Muscle of leg (tissue), 11 donors: Measurements from ENCODE around the gene ANXA5. TPM values are rescaled to one million over a fixed set of nuclear protein-coding genes. Genes with fewer than 3 reads are reported as not detected.

Experiments
- DNase-seq: peaks from one replicate; pipeline ENCODE4 v3.0.0; 2013
- H3K27ac ChIP-seq: one replicate; pipeline ENCODE4 v1.5.1; 2013; ENCODE audit warnings: mild to moderate bottlenecking, low read length, control low read depth
- H3K27me3 ChIP-seq: one replicate; pipeline ENCODE4 v1.6.1; 2013; ENCODE audit warnings: low read length; ENCODE audit not compliant: control insufficient read depth, insufficient read depth
- H3K36me3 ChIP-seq: one replicate; pipeline ENCODE4 v1.6.1; 2013; ENCODE audit warnings: low read length; ENCODE audit not compliant: control insufficient read depth, insufficient read depth
- H3K4me1 ChIP-seq: one replicate; pipeline ENCODE4 v1.6.1; 2013; ENCODE audit warnings: low read length; ENCODE audit not compliant: control insufficient read depth, insufficient read depth
- H3K4me3 ChIP-seq: one replicate; pipeline ENCODE4 v1.5.1; 2013; ENCODE audit warnings: low read length, control low read depth
- H3K9me3 ChIP-seq: replicated peaks from 2 replicates; pipeline ENCODE4 v1.6.1; 2013; ENCODE audit warnings: low read depth, low read length; ENCODE audit not compliant: control insufficient read depth
- WGBS: methylation state at CpG from one replicate; pipeline ENCODE4 v1.1.5; 2013; ENCODE audit warnings: missing lambda C conversion rate; ENCODE audit not compliant: insufficient coverage; 5-methylcytosine and 5-hydroxymethylcytosine counted together
- polyA plus RNA-seq, 8 donors: library from polyadenylated mRNA; unstranded; fragments of 120-200 nt; gene quantifications; one replicate each; pipeline versions ENCODE4 v1.2.1 to v1.2.3, GENCODE V29; 2013; ENCODE audit warnings: inconsistent platforms in 1 of 8, low replicate concordance in 1 of 8; ENCODE audit not compliant: insufficient read length in 8 of 8, insufficient read depth in 1 of 8
- total RNA-seq: library from RNA; stranded (reverse); fragments of 120-200 nt; gene quantifications from one replicate; pipeline ENCODE4 v1.2.4, GENCODE V29; 2013

Gene ANXA5
- total and polyA plus RNA-seq, 9 donors: 201 to 498 (median 310) TPM

- Histone ChIP-seq H3K4me1 (peaks cover 4% of the 10 kb centered on the region), H3K9me3 (no peaks in the 10 kb centered on the region), H3K4me3 (no peak overlapping the region), H3K27me3 (peaks cover 2% of the 10 kb centered on the region), H3K36me3 (no peaks in the 10 kb centered on the region), H3K27ac (no peak overlapping the region)
- WGBS: 95% methylated on average over 3 of the region's 3 CpGs
- DNase-seq: no peak
Observed at GRCh38 chr4:121701263-121701662, 4.5 kb upstream of the ANXA5 start.

- Histone ChIP-seq H3K27me3 (peaks cover 2% of the 10 kb centered on the region), H3K4me3 (no peak overlapping the region), H3K36me3 (peaks cover 2% of the 10 kb centered on the region), H3K27ac (no peak overlapping the region), H3K9me3 (no peaks in the 10 kb centered on the region), H3K4me1 (peaks cover 13% of the 10 kb centered on the region)
- 71% methylated on average over 2 of the region's 5 CpGs for WGBS
- no peak for DNase-seq
Observed at GRCh38 chr4:121698236-121698671, 1.5 kb upstream of the ANXA5 start.

GRCh38 chr4:121697564-121697963, 784 bp upstream of the ANXA5 start:
- H3K4me1 ChIP-seq: peaks cover 13% of the 10 kb centered on the region
- DNase-seq: no peak
- peak overlapping the region; percentile 94 for H3K27ac ChIP-seq
- 25% methylated on average over 5 of the region's 9 CpGs for WGBS
- peak overlapping the region; percentile 93 for H3K4me3 ChIP-seq
- H3K36me3 ChIP-seq: peaks cover 2% of the 10 kb centered on the region
- H3K9me3 ChIP-seq: no peaks in the 10 kb centered on the region
- H3K27me3 ChIP-seq: peaks cover 2% of the 10 kb centered on the region

GRCh38 chr4:121696170-121696580, 605 bp downstream of the ANXA5 start:
- Histone ChIP-seq H3K4me3 (peak overlapping the region; percentile 93), H3K9me3 (no peaks in the 10 kb centered on the region), H3K27ac (peak overlapping the region; percentile 99), H3K36me3 (peaks cover 6% of the 10 kb centered on the region), H3K27me3 (no peaks in the 10 kb centered on the region), H3K4me1 (peaks cover 16% of the 10 kb centered on the region)
- peak; percentile 94 for DNase-seq
- WGBS: under 1% methylated on average over 18 of the region's 26 CpGs

GRCh38 chr4:121693886-121694285, 2.9 kb downstream of the ANXA5 start:
- no peak overlapping the region for H3K27ac ChIP-seq
- H3K36me3 ChIP-seq: peaks cover 11% of the 10 kb centered on the region
- no CpG with 5 or more reads among the region's 4 CpGs for WGBS
- H3K27me3 ChIP-seq: no peaks in the 10 kb centered on the region
- no peak overlapping the region for H3K4me3 ChIP-seq
- no peak for DNase-seq
- peaks cover 25% of the 10 kb centered on the region for H3K4me1 ChIP-seq
- no peaks in the 10 kb centered on the region for H3K9me3 ChIP-seq

GRCh38 chr4:121693450-121693849, 3.3 kb downstream of the ANXA5 start:
- peaks cover 11% of the 10 kb centered on the region for H3K36me3 ChIP-seq
- H3K27me3 ChIP-seq: no peaks in the 10 kb centered on the region
- no peaks in the 10 kb centered on the region for H3K9me3 ChIP-seq
- WGBS: 40% methylated on average over 1 of the region's 2 CpGs
- H3K4me1 ChIP-seq: peaks cover 25% of the 10 kb centered on the region
- no peak overlapping the region for H3K4me3 ChIP-seq
- H3K27ac ChIP-seq: no peak overlapping the region
- DNase-seq: no peak

- no peak overlapping the region for H3K27ac ChIP-seq
- H3K27me3 ChIP-seq: no peaks in the 10 kb centered on the region
- no peaks in the 10 kb centered on the region for H3K9me3 ChIP-seq
- no peak overlapping the region for H3K4me3 ChIP-seq
- DNase-seq: no peak
- H3K36me3 ChIP-seq: peaks cover 11% of the 10 kb centered on the region
- H3K4me1 ChIP-seq: peaks cover 21% of the 10 kb centered on the region
Observed at GRCh38 chr4:121692261-121692660, 4.5 kb downstream of the ANXA5 start.

GRCh38 chr4:121690001-121690400, 6.8 kb downstream of the ANXA5 start:
- peaks cover 22% of the 10 kb centered on the region for H3K36me3 ChIP-seq
- no peak for DNase-seq
- no peak overlapping the region for H3K27ac ChIP-seq
- H3K27me3 ChIP-seq: no peaks in the 10 kb centered on the region
- no CpG with 5 or more reads among the region's 2 CpGs for WGBS
- H3K4me1 ChIP-seq: peaks cover 19% of the 10 kb centered on the region
- no peak overlapping the region for H3K4me3 ChIP-seq
- no peaks in the 10 kb centered on the region for H3K9me3 ChIP-seq

- no peak for DNase-seq
- Histone ChIP-seq H3K4me1 (peaks cover 15% of the 10 kb centered on the region), H3K4me3 (no peak overlapping the region), H3K9me3 (no peaks in the 10 kb centered on the region), H3K36me3 (peaks cover 27% of the 10 kb centered on the region), H3K27me3 (no peaks in the 10 kb centered on the region), H3K27ac (no peak overlapping the region)
- no CpG with 5 or more reads among the region's 2 CpGs for WGBS
Observed at GRCh38 chr4:121688701-121689100, 8.1 kb downstream of the ANXA5 start.

- Histone ChIP-seq H3K27ac (no peak overlapping the region), H3K27me3 (no peaks in the 10 kb centered on the region), H3K4me1 (peaks cover 11% of the 10 kb centered on the region), H3K4me3 (no peak overlapping the region), H3K36me3 (peaks cover 25% of the 10 kb centered on the region), H3K9me3 (no peaks in the 10 kb centered on the region)
- DNase-seq: no peak
- 56% methylated on average over 1 of the region's 2 CpGs for WGBS
Observed at GRCh38 chr4:121688261-121688660, 8.5 kb downstream of the ANXA5 start.

- peaks cover 25% of the 10 kb centered on the region for H3K36me3 ChIP-seq
- H3K27ac ChIP-seq: no peak overlapping the region
- DNase-seq: no peak
- 100% methylated on average over 2 of the region's 6 CpGs for WGBS
- H3K9me3 ChIP-seq: no peaks in the 10 kb centered on the region
- no peak overlapping the region for H3K4me3 ChIP-seq
- no peaks in the 10 kb centered on the region for H3K27me3 ChIP-seq
- peaks cover 8% of the 10 kb centered on the region for H3K4me1 ChIP-seq
Observed at GRCh38 chr4:121686255-121686654, 10.5 kb downstream of the ANXA5 start.
